HUES64 (cell line): ENCODE measurements around the gene SAGE1. TPM values are rescaled to one million over a fixed set of nuclear protein-coding genes. Genes with fewer than 3 reads are reported as not detected.
"Not testable (repeated sequence)": the region's sequence is repeated elsewhere in the genome, so short reads cannot be mapped to it uniquely, and the experiment has no call there.

Experiments
- H3K27ac ChIP-seq: 2 replicates; pipeline ENCODE4 v1.7.0; 2013; ENCODE audit warnings: low read depth, low read length, inconsistent platforms
- H3K27me3 ChIP-seq: 2 replicates; pipeline ENCODE4 v1.6.1; 2013; ENCODE audit warnings: mild to moderate bottlenecking, low read length; ENCODE audit not compliant: insufficient read depth
- H3K36me3 ChIP-seq: 2 replicates; pipeline ENCODE4 v1.6.1; 2013; ENCODE audit warnings: mild to moderate bottlenecking, low read length; ENCODE audit not compliant: insufficient read depth
- H3K4me1 ChIP-seq: 2 replicates; pipeline ENCODE4 v1.6.1; 2013; ENCODE audit warnings: mild to moderate bottlenecking, low read length, moderate library complexity; ENCODE audit not compliant: insufficient read depth
- H3K4me3 ChIP-seq: 2 replicates; pipeline ENCODE4 v1.5.1; 2013; ENCODE audit warnings: mild to moderate bottlenecking, low read length, moderate library complexity
- H3K9ac ChIP-seq: 2 replicates; pipeline ENCODE4 v1.6.1; 2013; ENCODE audit warnings: mild to moderate bottlenecking, low read depth, low read length
- H3K9me3 ChIP-seq: 2 replicates; pipeline ENCODE4 v1.6.1; 2013; ENCODE audit warnings: low read depth, low read length; ENCODE audit not compliant: insufficient read depth
- WGBS: fragments of 150-250, 120-280 bp; methylation state at CpG from one replicate; pipeline ENCODE4 v1.1.7; 2013; ENCODE audit warnings: missing lambda C conversion rate; 5-methylcytosine and 5-hydroxymethylcytosine counted together
- polyA plus RNA-seq, 2 experiments: library from polyadenylated mRNA; stranded (reverse); fragments of 50-300 nt; gene quantifications; one replicate each; pipeline ENCODE4 v1.2.3, GENCODE V29; 2013

Gene SAGE1, protein sequence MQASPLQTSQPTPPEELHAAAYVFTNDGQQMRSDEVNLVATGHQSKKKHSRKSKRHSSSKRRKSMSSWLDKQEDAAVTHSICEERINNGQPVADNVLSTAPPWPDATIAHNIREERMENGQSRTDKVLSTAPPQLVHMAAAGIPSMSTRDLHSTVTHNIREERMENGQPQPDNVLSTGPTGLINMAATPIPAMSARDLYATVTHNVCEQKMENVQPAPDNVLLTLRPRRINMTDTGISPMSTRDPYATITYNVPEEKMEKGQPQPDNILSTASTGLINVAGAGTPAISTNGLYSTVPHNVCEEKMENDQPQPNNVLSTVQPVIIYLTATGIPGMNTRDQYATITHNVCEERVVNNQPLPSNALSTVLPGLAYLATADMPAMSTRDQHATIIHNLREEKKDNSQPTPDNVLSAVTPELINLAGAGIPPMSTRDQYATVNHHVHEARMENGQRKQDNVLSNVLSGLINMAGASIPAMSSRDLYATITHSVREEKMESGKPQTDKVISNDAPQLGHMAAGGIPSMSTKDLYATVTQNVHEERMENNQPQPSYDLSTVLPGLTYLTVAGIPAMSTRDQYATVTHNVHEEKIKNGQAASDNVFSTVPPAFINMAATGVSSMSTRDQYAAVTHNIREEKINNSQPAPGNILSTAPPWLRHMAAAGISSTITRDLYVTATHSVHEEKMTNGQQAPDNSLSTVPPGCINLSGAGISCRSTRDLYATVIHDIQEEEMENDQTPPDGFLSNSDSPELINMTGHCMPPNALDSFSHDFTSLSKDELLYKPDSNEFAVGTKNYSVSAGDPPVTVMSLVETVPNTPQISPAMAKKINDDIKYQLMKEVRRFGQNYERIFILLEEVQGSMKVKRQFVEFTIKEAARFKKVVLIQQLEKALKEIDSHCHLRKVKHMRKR
- not detected for polyA plus RNA-seq (2013, experiment 1 of 2)
- not detected for polyA plus RNA-seq (2013, experiment 2 of 2)

- Histone ChIP-seq H3K4me3 (no peak within 1 kb of the TSS), H3K27ac (no peak within 1 kb of the TSS), H3K4me1 (no peaks in the 10 kb centered on the region), H3K27me3 (no peaks in the 10 kb centered on the region), H3K9me3 (0 out of 2 replicates have a peak, but pooled peaks cover 4% of the 10 kb centered on the region), H3K36me3 (no peaks in the 10 kb centered on the region), H3K9ac (no peak within 1 kb of the TSS)
- WGBS: 66% methylated on average over 21 of the region's 22 CpGs
These were observed at the start of gene SAGE1, which contains the start of gene CT45A10 for GRCh38 chrX:135893294-135893817. Gene SAGE1, plus strand, starts transcription at chrX:135893716. Its CDS starts 2,527 bp downstream, at chrX:135896243. Gene CT45A10, minus strand, starts transcription at chrX:135893444. Its CDS starts 8,100 bp downstream, at chrX:135885344.

GRCh38 chrX:135854438-135854837 is 39.1 kb upstream of the SAGE1 start, which contains the start of gene CT45A8:
Gene CT45A8, minus strand, starts transcription at chrX:135854538. Its CDS starts 3,755 bp downstream, at chrX:135850783.
- not testable (repeated sequence) for H3K27me3 ChIP-seq, H3K27ac ChIP-seq, H3K9ac ChIP-seq, H3K36me3 ChIP-seq, H3K9me3 ChIP-seq, H3K4me3 ChIP-seq, H3K4me1 ChIP-seq
- WGBS: no CpG with 5 or more reads among the region's 17 CpGs

GRCh38 chrX:135871712-135872111 is 21.8 kb upstream of the SAGE1 start, which contains the start of gene CT45A9:
Gene CT45A9, minus strand, starts transcription at chrX:135871812. Its CDS starts 3,751 bp downstream, at chrX:135868061.
- H3K9me3 ChIP-seq, H3K9ac ChIP-seq, H3K27me3 ChIP-seq, H3K4me3 ChIP-seq, H3K4me1 ChIP-seq, H3K36me3 ChIP-seq, H3K27ac ChIP-seq: not testable (repeated sequence)
- WGBS: no CpG with 5 or more reads among the region's 17 CpGs

DNA sequence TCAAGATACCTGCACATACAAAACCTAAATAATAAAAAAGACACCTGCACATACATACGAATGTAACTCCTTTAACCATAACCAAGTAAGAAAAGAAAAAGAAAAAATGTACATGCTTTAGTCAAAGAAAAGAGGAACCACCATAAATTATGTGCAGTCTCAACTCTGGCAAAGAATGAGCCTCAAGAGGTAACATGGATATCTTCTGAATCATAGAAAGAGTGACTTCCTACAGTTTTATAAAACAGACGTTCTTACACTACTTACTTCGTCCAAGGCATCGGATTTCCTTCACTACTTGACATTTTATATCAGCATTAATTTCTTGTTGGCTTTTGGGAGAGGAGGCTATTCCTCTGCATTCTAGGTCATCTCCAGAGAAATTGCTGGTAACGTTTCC is 10.8 kb upstream of the SAGE1 start:
- H3K4me1 ChIP-seq, H3K9me3 ChIP-seq, H3K4me3 ChIP-seq, H3K9ac ChIP-seq, H3K36me3 ChIP-seq, H3K27ac ChIP-seq, H3K27me3 ChIP-seq: not testable (repeated sequence)
- WGBS: 63% methylated on average over 1 of the region's 5 CpGs

- H3K4me3 ChIP-seq, H3K4me1 ChIP-seq, H3K27me3 ChIP-seq, H3K9me3 ChIP-seq, H3K27ac ChIP-seq, H3K36me3 ChIP-seq, H3K9ac ChIP-seq: not testable (repeated sequence)
- 94% methylated on average over 5 of the region's 18 CpGs for WGBS
These were observed 5.3 kb upstream of the SAGE1 start for GRCh38 chrX:135888230-135888629.

- H3K4me1 ChIP-seq, H3K9me3 ChIP-seq, H3K9ac ChIP-seq, H3K27ac ChIP-seq, H3K36me3 ChIP-seq, H3K4me3 ChIP-seq, H3K27me3 ChIP-seq: not testable (repeated sequence)
- 67% methylated on average over 13 of the region's 15 CpGs for WGBS
These were observed 4.5 kb upstream of the SAGE1 start for GRCh38 chrX:135888976-135889375.

GRCh38 chrX:135890087-135890585 is 3.4 kb upstream of the SAGE1 start:
- Histone ChIP-seq H3K36me3 (no peaks in the 10 kb centered on the region), H3K9me3 (0 out of 2 replicates have a peak, but pooled peaks cover 4% of the 10 kb centered on the region), H3K9ac (no peak overlapping the region), H3K4me3 (no peak overlapping the region), H3K4me1 (no peaks in the 10 kb centered on the region), H3K27me3 (no peaks in the 10 kb centered on the region), H3K27ac (no peak overlapping the region)
- 91% methylated on average over 14 of the region's 14 CpGs for WGBS

- 92% methylated on average over 11 of the region's 11 CpGs for WGBS
These were observed 735 bp upstream of the SAGE1 start for GRCh38 chrX:135892781-135893180.

DNA sequence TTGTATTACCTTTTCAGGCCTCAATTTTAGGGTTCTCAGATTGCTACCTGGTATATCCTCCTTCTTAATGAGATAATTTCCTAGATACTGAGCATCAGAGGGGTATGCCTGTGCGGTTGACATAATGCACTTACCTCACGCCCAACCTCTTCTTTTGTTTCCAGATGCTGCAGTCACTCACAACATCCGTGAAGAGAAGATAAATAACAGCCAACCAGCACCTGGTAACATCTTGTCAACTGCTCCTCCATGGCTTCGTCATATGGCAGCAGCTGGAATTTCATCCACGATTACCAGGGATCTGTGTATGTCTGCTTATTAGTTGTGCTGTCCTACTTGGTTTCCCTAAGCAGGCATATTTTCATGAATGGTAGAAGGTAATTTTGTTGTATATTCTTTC is 16.7 kb downstream of the SAGE1 start:
- H3K4me3 ChIP-seq: no peak overlapping the region
- H3K4me1 ChIP-seq: no peaks in the 10 kb centered on the region
- no peaks in the 10 kb centered on the region for H3K36me3 ChIP-seq
- no peak overlapping the region for H3K9ac ChIP-seq
- H3K27me3 ChIP-seq: no peaks in the 10 kb centered on the region
- no peaks in the 10 kb centered on the region for H3K9me3 ChIP-seq
- WGBS: 84% methylated on average over 5 of the region's 5 CpGs
- H3K27ac ChIP-seq: no peak overlapping the region

More at GRCh38 chrX:135892781-135893180, 735 bp upstream of the SAGE1 start:
- H3K4me1 ChIP-seq: no peaks in the 10 kb centered on the region
- H3K4me3 ChIP-seq: no peak overlapping the region
- no peak overlapping the region for H3K9ac ChIP-seq
- no peaks in the 10 kb centered on the region for H3K36me3 ChIP-seq
- no peaks in the 10 kb centered on the region for H3K27me3 ChIP-seq
- H3K9me3 ChIP-seq: 0 out of 2 replicates have a peak, but pooled peaks cover 4% of the 10 kb centered on the region
- H3K27ac ChIP-seq: no peak overlapping the region

GRCh38 chrX:135914404-135914803 is 20.9 kb downstream of the SAGE1 start:
- Histone ChIP-seq H3K36me3 (no peaks in the 10 kb centered on the region), H3K4me3 (no peak overlapping the region), H3K27ac (no peak overlapping the region), H3K9ac (no peak overlapping the region), H3K27me3 (no peaks in the 10 kb centered on the region), H3K9me3 (no peaks in the 10 kb centered on the region), H3K4me1 (no peaks in the 10 kb centered on the region)
- WGBS: 93% methylated on average over 4 of the region's 5 CpGs
